Stimulated activated CD4-positive, alpha-beta T cell treated with anti-CD3 and anti-CD28 coated beads, TNF-alpha, amount 100 ng/mL, for 24 hours (primary cell): ENCODE results near the gene LTBP1.

Experiments
- DNase-seq, 3 experiments: peaks; one replicate each; pipeline ENCODE4 v3.0.0-alpha.2; 2020; ENCODE audit warnings: low read depth in 3 of 3

The LTBP1 gene

GRCh38 chr2:33267043-33267442 lies 320.3 kb downstream of the LTBP1 start:
- no peak for DNase-seq

GRCh38 chr2:33267756-33268155 lies 321.0 kb downstream of the LTBP1 start:
- no peak for DNase-seq

- DNase-seq: no peak
These were observed 321.6 kb downstream of the LTBP1 start for GRCh38 chr2:33268246-33268831.

GRCh38 chr2:33272001-33272400 lies 325.2 kb downstream of the LTBP1 start:
- no peak for DNase-seq

GRCh38 chr2:33273479-33273878 lies 326.7 kb downstream of the LTBP1 start:
- DNase-seq: no peak

- DNase-seq: no peak
These were observed 327.8 kb downstream of the LTBP1 start for GRCh38 chr2:33274524-33274923.

- peak; percentile 3 to 15 (median 12) for DNase-seq
These were observed 329.1 kb downstream of the LTBP1 start for GRCh38 chr2:33275689-33276444.

GRCh38 chr2:33277002-33277426 lies 330.3 kb downstream of the LTBP1 start:
- no peak for DNase-seq

- DNase-seq: no peak
These were observed 331.6 kb downstream of the LTBP1 start for GRCh38 chr2:33278245-33278943.

- no peak for DNase-seq
These were observed 337.5 kb downstream of the LTBP1 start for GRCh38 chr2:33284287-33284686.

- no peak for DNase-seq
These were observed 340.8 kb downstream of the LTBP1 start for GRCh38 chr2:33287507-33288005.

- no peak for DNase-seq
These were observed 341.3 kb downstream of the LTBP1 start for GRCh38 chr2:33288011-33288410.

- DNase-seq: no peak
These were observed 343.2 kb downstream of the LTBP1 start for GRCh38 chr2:33289961-33290360.

GRCh38 chr2:33291278-33292013 lies 344.7 kb downstream of the LTBP1 start:
- no peak for DNase-seq

- DNase-seq: no peak
These were observed 345.3 kb downstream of the LTBP1 start for GRCh38 chr2:33292063-33292462.

GRCh38 chr2:33292981-33293595 lies 346.3 kb downstream of the LTBP1 start:
- DNase-seq: no peak

- DNase-seq: no peak
These were observed 351.5 kb downstream of the LTBP1 start for GRCh38 chr2:33298233-33298632.

GRCh38 chr2:33301355-33301754 lies 354.6 kb downstream of the LTBP1 start:
- DNase-seq: no peak

- DNase-seq: no peak
These were observed 355.6 kb downstream of the LTBP1 start for GRCh38 chr2:33302348-33302747.

- no peak for DNase-seq
These were observed 357.5 kb downstream of the LTBP1 start for GRCh38 chr2:33304032-33304864.
